Activated T-helper 9 cell treated with anti-CD3 and anti-CD28 coated beads, Interleukin-2, amount 50 U/mL, for 16 hours (primary cell): Measurements from ENCODE around the gene DERL3.

Source experiments
- DNase-seq: peaks from one replicate; pipeline ENCODE4 v3.0.0-alpha.2; 2020; ENCODE audit warnings: low read depth

DERL3 gene

DNA sequence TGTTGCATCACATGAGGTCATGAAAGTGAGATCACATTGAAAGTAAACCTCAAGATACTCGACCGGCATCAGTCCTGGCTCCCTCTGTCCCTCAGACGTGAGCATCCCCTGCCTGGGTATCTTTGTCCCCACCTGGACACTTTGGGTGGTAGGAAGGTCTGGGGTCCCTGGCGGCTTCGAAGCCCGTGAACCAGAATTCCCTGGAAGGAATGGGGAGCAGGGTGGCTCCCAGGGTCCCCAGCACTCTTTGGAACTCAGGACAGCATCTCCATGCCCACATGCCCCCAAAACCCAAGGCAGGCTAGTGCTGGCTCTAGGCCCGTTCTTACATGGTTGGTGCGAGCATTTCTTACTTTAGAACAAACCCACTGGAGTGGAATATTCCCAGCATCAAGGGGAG is 7.5 kb downstream of the DERL3 start:
- no peak for DNase-seq

DNA sequence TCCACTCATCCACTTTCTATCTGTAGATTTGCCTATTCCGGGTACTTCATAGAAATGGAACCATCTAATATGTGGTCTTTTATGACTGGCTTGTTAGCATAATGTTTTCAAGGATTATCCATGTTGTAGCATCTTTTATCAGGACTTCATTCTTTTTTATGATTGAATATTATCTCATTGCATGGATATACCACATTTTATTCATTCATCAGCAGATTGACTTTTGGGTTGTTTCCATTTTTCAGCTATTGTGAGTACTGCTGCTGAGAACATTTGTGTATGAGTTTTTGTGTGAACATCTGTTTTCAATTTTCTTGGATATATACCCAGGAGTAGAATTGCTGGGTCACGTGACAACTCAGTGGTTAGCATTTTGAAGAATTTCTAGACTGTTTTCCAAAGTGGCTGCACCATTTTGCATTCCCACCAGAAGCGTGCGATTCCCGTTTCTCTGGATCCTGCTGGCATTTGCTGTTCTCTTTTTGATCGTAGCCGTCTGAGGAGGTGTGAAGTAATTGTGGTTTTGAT is 8.9 kb downstream of the DERL3 start:
- DNase-seq, result no peak

DNA sequence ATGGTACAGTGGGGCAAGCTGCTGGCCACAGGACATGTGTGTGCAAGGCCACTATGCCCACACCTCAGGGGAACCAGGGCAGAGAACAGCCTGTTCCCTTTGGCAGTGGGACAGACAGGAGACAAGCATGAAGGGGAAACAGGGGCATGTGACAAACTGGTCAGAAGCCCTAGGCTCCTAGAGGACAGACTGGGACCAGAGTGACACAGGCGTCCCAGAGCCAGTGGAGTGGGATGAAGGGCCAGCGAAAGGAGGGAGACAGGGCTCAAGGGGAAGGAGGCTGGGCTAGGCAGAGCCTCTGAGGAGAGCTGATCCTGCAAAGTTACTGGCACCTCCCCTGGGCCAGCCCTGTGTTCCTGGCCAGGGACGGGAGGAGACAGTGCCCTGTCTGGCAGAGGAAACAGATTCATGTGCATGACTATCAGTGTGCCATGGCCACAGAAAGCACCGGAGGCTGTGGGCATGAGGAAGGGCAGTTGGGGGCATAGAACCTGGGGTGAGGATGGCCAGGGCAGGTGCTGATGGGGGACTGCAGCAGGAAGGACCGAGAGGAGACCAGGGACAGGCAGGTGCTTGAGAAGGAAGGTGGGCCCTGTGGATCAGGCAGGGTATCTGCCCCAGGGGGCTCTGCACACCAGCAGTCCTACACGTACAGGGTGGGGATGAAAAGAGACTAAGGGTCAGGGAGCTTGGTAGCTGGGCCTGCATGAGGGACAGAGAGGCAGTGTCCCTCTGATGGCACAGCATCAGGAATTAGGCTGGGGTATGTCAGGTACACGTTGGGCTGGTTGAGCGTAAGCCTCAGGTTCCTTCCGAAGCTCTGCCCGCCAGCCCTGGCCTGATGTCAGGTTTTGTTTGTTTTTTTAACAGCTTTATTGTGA is 9.8 kb downstream of the DERL3 start:
- no peak for DNase-seq

DNA sequence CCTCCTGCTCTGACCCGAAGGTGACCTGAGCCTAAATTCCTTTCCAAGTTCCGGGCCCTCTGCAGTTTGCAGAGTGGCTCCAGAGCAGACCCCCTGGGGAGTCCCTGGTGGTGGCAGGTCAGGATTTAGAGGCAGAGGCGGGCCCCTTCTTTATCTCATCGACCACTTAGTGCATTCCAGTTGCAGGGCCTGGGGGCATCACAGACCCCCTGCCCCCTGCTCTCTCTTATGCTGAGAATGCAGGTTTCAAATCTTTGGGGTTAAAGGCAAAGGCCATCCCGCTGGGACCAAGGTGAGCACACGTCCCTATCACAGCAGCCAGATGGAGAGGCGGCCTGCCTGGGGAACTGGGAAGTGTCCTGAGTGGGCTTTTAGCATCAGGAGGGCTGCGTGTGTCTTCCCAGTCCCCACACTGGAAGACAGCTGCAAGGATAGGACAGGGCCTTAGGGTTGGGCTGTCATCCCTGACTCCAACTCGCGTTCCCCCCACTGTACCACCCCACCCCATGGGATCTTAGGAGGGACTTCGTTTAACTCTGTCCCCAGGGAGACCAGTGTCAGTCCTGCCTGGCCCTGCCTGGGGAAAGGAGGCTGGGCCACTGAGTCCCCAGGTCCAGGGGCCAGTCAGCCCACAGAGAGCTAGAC is 11.3 kb downstream of the DERL3 start:
- DNase-seq, result no peak

DNA sequence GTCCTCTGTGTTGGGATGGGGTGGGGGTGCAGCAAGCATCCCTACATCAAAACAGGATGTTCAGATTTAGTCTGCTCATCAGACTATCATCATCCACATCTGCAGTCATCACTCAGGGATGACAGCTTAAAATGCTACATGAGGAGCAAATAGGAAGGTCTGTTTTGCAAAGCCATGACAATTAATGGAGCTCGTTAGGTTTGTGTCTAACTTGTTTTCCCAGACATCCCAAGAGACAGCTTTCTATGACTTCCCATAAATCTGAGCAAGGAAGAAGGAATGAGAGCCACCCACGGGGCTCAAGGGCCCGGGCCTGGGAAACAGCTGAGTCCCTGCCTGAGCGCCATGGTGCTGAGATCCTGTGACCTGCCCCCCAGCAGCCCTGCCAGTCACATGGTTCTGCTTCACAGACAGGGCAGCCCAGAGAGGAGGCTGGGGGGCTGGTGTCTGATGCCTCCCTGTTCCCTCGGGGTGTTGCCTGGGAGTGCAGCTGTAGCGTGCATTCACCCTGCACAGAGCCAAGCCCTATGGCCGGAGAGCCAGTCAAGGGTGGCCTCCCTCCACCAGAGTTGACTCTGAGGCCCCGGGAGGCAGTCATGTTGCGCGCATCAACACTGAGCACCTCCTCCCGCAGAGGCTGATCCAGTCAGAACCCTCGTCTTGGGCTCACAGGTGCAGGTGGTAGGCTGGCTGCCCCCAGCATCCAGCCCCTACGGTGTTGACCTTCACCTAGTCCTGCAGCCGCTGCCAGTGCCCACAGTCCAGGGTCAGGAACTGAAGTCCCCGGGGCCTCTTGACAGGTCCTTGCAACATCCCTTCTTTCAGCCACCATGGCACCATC is 12.1 kb downstream of the DERL3 start:
- DNase-seq, result no peak

DNA sequence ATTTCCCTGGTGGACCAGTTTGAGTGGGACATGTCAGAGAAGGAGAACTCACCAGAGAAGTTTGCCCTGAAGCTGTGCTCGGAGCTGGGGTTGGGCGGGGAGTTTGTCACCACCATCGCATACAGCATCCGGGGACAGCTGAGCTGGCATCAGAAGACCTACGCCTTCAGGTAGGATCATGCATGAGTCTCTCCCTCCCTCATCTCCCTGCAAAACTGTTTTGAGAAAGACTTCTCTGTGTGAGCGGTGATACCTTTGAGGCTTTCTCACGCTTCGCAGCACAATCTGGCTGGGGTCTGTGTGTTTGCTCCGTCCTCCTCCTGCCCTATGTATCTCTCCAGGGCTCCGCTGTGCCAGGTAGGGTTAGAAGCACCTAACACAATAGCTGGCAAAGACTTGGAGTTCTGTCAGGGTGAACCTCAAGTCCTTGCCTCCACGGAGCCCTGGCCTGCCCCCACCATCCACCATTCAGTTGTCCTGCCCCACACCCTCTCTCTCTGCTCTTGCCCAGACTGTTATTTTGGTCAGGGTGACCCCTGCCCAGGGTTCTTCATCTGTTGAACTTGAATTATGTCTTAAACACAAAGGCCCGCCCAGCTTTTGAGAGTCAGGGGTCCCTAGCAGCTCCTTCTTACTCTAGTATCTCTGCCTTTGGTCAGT is 13.4 kb downstream of the DERL3 start:
- DNase-seq, result no peak

DNA sequence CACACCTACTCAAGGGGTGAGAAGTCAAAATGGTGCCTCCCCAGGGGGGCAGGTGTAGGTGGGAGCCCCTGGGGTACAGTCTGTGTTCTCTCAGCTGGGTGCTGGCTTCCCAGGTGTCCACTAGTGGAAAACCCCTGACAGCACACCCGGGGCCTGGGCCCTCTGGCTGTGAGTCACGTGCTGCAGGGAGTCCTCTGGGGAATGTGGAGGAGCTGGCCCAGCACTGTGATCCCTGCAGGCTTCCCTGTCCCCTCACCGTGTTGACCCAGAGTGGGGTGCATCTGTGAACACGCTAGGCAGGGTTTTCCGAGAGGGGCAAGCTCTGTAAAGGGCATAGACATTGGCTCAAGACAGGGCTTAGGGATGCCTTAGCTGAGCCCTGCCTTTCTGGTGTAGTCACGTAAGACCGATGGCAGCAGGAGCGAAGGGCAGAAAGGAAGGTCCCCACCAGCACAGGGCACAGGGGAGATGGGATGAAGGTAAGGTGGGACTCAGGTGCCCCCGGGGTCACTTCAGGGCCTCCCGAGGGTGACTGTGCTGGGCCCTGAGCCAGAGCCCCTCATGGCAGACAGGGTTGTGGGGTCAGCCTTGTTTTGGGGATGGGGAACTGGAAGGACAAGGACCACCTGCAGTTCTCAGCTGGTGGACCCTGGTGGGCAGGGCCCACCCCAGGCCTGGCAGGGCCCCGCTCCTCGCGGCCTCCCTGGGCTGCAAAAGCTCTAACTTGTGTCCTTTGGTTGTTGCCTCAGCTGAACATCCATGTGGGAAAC is 14.1 kb downstream of the DERL3 start:
- no peak for DNase-seq

DNA sequence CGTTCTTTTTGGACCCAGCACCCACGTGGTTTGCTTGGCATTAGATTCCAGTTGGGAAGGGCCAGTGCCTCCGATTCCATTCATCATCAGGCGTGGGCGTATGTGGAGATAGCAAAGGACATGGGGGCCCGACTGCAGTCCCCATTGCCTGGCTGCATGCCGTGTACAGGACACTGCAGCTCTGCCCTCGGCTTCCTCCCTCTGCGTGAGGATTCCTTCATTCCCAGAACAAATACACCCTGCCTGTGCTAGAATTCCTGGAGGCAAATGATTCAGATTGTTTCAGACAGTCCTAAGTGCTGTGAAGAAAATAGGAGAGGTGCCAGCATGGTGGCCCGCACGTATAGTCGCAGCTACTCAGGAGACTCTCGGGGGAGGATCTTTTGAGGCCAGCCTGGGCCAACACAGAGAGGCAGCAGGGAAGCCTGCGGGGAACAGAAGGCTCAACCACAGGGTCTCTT is 15.4 kb downstream of the DERL3 start:
- DNase-seq, result no peak

DNA sequence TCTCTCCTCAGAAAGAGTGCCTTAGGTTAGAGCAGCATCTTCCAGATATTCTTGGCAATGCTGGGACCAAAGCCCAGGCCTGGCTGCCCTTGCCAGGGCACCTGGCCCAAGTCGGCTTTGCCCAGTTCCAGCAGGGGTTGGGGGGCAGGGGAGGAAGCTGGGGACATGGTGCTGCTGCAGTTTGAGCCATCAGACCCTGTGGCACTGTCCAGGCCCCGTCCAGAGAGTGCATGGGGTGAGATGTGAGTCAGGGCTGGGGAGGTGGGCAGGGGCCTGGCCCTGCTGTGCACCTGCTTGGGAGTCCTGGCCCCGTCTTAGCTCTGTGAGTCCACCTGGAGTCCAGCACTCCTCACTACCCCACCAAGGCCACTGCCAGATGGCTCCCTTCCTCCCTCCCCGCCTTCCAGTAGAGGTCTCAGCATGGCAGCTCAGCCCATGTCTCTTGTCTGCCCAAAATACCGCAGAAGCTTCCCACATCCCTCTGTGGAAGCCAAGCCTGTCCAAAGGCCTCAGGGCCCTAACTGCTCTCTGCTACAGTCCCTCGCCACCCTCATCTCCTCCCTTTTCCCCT is 16.6 kb downstream of the DERL3 start:
- DNase-seq, result no peak

DNA sequence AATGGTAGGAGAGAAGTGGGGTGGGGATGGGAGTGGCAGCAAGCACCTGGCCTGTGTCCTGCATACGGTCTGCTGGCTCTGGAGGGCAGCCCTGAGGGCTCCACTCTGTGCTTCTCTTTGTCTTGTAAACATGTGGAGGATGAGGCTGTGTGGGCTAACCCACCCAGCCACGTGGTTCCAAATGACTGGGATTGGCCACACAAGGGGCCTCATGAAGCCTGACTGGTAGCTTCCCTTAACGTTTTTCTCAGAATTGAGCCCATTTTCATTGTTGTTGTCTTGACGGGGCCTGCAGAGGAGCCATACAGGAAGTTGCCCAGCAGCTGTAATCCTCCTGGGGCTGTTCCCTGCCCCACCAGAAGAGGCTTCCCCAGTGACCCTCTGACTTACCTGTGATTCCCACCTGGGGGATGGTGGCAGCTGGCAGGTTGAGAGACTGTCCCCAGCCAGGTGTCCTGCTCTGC is 18.0 kb downstream of the DERL3 start:
- DNase-seq, result no peak

DNA sequence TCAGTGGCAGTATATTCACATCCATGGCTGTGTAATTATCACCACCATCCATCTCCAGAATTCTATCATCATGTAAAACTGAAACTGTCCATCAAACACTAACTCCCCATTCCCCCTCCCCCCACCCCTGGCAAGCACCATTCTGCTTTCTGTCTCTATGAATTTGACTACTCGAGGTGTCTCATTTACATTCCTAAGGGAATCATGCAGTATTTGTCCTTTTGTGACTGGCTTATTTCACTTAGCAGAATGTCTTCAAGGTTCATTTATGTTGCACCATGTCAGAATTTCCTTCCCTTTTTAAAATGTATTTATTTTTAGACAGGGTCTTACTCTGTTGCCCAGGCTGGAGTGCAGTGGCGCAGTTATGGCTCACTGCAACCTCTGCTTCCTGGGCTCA is 20.3 kb downstream of the DERL3 start:
- DNase-seq, result no peak

DNA sequence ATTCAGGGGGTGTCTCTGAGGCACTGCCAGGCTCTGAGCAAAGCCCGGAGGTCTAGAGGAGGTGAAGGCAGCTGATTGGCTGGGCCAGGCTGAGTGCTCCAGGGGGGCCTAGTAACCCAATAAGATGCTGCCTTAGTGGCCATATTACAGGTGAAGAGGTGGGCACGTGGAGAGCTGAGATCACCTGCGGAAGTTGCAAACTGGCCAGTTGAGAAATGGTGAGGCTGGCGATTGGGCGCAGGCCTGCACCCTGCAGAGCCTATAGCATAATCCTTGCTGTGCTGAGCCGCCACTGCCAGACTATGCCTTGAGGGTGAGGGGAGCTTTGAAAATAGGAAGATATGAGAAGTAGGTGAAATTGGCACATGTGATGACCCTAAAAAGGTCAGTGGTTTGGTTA is 21.7 kb downstream of the DERL3 start:
- no peak for DNase-seq

DNA sequence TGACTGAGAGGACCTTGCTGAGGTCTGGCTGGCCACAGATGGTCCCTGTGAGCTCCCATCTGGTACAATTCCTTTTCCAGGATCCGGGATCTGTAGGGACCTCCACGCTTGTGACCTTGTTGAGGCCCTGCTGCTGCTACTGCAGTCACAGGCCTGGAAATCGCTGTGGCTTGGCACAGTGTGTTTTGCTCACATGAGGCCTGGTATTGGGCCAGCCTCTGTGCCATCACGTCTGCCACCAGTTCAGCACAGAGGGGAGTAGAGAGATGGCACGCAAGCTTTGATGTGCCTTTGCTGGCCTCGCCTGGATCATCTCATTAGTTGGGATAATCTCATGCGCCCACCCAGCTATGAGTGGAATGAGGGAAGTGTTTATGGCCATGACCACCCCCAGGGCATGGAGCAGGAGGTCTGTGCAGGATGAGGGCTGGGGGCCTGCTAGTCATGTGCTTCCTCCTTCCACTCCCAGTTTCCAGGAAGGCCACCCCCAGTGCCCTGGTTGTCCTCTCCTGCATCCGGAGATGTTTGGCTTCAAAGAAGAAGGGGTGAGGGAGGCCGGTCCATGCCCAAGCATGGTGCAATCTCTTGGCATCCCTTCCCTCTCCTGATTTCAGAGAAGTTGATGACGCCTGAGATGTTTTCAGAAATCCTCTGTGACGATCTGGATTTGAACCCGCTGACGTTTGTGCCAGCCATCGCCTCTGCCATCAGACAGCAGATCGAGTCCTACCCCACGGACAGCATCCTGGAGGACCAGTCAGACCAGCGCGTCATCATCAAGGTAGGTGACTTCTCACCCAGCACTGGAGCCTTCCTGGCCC is 22.4 kb downstream of the DERL3 start:
- no peak for DNase-seq

DNA sequence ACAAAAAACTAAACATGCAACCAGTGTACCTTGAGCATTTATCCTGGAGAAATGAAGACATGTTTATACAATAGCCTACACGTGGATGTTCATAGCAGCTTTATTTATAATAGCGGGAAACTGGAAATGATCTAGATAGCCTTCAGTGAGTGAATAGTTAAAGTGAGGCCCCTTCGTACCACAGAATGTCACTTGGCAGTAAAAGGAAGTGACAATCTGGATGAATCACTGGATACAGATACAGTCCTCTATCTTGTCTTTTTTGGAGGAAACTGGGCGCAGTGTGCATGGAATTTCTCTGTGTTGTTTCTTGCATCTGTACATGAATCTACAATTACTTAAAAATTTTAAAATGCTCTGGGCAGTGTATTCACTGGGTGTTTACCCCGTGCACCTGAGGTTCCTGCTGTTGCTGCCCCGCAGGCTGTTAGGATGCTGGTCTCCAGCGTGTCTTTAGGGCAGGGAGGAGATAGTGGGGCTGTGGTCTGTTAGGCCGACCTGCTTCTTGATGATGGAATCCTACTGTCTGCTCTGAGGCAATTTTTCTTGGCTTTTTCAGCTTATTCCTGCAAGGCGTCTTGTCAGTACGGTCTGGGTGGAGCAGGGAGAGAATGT is 23.2 kb downstream of the DERL3 start:
- DNase-seq, result no peak

DNA sequence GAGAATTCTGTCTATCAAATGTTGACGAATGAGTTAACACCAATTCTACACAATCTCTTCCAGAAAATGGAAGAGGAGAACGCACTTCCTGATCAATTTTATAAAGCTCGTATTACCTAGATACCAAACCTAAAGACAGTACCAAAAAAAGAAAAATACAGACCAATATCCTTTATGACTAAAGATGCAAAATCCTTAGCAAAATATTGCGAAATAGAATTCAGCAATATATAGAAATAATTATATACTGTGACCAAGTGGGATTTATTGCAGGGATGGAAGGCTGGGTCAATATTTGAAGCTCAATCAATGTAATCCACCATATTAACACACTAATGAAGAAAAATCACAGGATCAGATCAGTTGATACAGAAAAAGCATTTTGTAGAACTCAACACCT is 26.4 kb downstream of the DERL3 start:
- no peak for DNase-seq

DNA sequence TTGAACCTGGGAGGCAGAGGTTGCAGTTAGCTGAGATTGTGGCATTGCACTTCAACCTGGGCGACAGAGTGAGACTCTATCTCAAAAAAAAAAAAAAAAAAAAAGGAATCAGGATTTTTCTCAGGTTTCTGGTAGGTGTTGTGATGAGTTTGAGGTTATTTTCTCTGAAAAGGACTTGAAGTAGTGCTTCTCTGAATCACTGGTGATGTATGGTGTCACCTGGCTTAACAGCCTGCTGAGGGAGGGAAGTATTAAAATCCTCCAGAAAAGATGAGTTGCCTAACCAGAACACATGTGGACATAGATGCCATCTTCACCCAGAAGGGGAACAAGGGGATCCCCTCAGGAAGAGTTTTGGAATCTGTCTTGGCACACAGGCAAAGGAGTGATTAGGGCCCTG is 32.0 kb downstream of the DERL3 start:
- no peak for DNase-seq

DNA sequence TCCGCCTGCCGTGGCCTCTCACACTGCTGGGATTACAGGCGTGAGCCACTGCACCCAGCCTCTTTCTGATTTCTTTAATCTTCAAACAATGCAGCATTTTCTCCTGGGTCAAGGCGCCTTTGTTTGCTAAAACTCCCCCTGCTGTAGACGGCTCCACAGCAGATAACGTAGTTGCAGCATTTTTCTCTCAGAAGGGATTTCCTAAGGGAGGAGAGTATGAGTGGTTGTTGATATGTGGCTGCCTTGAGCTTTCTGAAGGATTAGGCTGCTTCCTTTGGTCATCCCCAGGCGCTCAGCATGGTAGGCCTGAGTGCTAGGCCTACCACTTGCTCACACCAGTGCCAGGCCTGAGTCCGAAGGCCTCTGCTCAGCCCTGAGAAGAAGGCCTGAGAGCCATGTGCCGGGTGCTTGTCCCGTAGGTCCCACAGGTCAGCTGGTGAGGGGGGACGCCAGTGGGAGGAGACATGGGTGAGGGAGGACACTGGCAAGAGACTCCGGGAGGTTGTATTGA is 34.0 kb downstream of the DERL3 start:
- no peak for DNase-seq

DNA sequence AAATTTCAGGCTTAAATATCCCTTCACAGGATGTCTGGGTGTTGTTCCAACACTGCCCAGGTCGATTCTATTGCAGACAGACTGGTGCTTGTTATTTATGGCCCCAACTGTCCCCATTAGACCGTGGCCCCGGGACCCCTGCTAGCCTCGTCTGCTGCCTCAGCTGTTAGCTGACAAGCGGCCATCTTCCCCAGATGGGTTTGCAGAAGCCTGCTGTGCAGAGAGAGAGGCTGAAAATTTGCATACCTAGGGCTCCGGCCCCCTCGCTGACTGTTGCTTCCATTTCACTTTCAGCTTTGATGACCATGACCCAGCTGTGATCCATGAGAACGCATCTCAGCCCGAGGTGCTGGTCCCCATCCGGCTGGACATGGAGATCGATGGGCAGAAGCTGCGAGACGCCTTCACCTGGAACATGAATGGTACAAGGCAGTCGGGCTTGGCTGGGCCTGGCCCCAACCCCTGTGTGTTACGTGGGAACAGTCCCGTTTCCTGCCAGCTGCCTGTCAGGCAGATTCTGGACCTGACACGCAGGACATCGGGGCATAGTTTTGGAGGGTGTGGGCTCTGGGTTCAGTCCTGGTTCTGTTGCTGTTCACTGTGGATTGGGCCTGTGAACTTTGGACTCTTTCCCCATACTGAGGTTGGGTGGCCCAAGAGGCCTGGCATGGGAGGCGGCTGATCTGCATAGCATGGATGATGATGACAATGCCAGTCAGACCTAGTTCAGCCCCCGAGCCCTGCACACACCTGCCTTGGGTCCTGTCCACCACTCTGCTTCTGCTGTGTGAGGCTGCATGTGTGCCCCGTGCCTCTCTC is 35.6 kb downstream of the DERL3 start:
- DNase-seq, result no peak
